ENCODE data around the gene PRICKLE1. TPM values are rescaled to one million over a fixed set of nuclear protein-coding genes. Genes with fewer than 3 reads are reported as not detected.

Gene PRICKLE1
- total RNA-seq, 1 donor, result 15.6 TPM

DNA sequence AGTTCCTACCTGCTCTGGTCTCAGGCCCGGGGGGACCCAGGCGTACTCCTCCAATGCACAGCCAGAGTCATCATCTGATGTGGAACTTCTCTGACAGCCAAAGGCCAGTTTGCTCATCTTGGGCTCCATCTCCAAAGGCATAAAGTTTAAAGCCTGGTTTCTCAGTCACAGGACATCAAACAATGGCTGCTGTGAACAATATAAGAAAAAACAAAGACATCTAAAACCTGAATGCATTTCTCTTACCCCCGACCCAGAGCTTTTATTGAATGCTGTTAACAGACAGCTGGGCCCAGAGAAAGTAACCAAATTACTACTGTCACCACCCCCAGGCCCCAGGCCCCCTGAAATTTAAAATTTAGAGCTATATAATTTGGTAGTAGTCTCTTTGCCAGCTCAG, 117.2 kb downstream of the PRICKLE1 start:
- H3K4me3 ChIP-seq (ENCODE audit: low read depth, low read length), result no peak overlapping the region
- TF ChIP-seq, protein P1, sequence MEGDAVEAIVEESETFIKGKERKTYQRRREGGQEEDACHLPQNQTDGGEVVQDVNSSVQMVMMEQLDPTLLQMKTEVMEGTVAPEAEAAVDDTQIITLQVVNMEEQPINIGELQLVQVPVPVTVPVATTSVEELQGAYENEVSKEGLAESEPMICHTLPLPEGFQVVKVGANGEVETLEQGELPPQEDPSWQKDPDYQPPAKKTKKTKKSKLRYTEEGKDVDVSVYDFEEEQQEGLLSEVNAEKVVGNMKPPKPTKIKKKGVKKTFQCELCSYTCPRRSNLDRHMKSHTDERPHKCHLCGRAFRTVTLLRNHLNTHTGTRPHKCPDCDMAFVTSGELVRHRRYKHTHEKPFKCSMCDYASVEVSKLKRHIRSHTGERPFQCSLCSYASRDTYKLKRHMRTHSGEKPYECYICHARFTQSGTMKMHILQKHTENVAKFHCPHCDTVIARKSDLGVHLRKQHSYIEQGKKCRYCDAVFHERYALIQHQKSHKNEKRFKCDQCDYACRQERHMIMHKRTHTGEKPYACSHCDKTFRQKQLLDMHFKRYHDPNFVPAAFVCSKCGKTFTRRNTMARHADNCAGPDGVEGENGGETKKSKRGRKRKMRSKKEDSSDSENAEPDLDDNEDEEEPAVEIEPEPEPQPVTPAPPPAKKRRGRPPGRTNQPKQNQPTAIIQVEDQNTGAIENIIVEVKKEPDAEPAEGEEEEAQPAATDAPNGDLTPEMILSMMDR (IDR thresholded peaks at IDR 0.05; ENCODE audit: insufficient read depth, low read length), result no peak
- DNase-seq (ENCODE audit: low read depth), result no peak

DNA sequence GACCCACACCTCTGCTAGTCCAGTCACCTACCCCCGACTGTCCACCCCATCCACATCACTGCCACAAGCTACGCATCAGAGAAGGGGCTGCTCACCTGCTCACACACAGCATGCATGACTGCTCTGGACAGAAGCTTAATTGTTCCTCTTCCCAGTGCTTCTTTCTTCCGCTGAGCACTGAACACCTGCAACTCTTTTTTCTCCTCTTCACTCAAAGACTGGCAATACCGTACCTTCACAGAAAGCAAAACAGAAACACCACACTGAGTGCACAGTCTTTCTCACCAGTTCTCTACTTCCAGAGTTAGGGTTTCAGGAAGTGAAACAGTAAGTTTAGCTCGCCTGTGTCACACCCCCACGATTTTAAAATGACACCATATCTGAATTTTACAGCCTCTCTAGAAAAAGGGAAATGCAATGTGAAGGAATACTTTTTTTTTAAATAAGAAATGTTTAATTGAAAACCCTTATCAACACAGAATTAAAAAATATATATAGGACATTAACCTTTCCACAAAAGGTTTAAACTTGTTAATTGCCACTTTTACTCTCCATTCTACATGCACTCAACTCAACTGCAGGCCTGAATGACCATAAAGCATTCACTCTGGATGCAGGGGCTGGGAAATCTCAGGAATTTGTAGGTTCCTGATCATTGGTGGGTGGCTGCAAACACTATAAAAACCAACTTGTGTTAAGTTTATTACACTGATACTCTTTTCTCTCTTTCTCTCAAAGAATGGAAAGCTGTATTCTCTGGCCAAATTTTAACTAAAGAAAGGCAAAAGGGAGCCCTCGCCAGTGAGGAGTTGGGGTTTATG, 120.0 kb downstream of the PRICKLE1 start:
- no peak overlapping the region for H3K4me3 ChIP-seq (ENCODE audit: low read depth, low read length)
- no peak for DNase-seq (ENCODE audit: low read depth)
- TF ChIP-seq, protein P1 (IDR thresholded peaks at IDR 0.05; ENCODE audit: insufficient read depth, low read length), result no peak

DNA sequence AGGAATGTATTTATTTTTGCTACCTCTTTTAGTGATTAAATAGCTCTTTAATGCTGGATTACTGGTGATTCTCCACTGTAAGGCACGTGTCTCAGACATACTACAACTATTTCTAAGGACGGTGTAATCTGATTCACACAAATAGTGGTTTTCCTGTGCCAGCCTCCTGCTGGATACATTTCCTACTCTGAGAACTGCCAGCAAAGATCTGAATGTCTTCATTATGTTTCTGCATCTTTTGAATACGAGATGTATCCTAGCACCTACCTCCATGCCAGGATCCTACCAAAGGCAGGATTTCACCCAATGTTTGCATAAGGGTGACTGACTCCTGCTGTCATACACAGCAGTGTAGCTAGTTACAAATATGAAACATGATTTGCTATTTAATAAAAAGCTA, 120.6 kb downstream of the PRICKLE1 start:
- H3K4me3 ChIP-seq (ENCODE audit: low read depth, low read length), result no peak overlapping the region
- no peak for DNase-seq (ENCODE audit: low read depth)
- TF ChIP-seq, protein P1 (IDR thresholded peaks at IDR 0.05; ENCODE audit: insufficient read depth, low read length), result no peak

DNA sequence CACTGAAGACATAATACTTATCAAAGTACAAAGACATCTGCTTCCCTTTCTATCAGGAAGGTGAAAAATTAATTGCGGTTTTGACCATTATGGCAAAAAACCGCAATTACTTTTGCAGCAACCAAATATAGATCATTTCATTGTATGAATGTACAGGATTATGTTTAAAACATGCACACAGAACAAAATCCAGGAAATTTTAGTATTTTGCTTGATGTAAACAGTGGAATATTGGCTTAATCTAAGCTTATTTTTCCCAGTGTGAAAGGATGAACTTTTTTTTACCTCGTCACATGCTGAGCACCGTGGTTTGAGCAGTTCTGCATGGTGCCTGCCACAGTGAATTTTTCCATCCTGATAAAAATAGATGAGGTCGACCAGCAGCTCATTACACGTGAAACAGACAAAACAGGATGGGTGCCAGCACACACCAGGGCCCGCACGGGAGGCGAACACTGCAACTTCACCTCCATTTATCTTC, 121.2 kb downstream of the PRICKLE1 start:
- TF ChIP-seq, protein P1 (IDR thresholded peaks at IDR 0.05; ENCODE audit: insufficient read depth, low read length), result no peak
- H3K4me3 ChIP-seq (ENCODE audit: low read depth, low read length), result no peak overlapping the region
- peak; percentile 20 for DNase-seq (ENCODE audit: low read depth)

DNA sequence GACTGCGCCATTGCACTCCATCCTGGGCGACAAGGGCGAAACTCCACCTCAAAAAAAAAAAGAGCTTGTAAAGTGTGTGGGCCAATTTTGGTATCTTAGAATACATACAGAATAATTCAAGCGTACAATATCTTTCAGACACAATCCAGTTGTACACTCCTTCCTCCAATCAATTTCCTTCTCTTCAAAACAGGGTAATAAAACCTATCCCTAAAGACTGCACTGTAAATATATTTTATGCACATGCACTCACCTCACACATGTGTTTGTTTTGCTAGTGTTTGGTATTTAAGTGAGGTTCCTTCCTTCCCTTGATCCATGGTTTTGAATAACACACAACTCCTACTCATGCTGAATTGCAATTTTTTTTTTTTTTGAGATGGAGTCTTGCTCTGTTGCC, 125.9 kb downstream of the PRICKLE1 start:
- DNase-seq (ENCODE audit: low read depth), result no peak
- H3K4me3 ChIP-seq (ENCODE audit: low read depth, low read length), result no peak overlapping the region
- TF ChIP-seq, protein P1 (IDR thresholded peaks at IDR 0.05; ENCODE audit: insufficient read depth, low read length), result no peak

DNA sequence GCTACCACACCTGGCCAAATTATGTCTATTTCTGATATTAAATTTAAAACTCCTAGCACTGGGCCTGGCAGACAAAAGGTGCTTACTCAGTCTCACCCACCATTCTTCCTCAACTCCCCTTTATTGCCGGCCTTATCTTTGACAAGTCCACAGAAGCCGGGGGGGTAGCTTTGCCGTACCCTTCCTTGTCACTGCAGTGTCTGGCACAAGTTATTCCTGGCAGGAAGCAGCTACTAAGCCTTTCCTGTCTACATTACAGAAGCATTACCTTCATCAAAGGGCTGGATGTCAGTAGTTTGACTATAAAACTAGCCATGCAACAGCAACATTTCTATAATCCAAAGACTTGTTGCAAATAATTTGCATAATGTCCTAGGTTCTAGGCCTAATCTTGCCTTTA, 127.1 kb downstream of the PRICKLE1 start:
- TF ChIP-seq, protein P1 (IDR thresholded peaks at IDR 0.05; ENCODE audit: insufficient read depth, low read length), result no peak
- DNase-seq (ENCODE audit: low read depth), result no peak
- H3K4me3 ChIP-seq (ENCODE audit: low read depth, low read length), result no peak overlapping the region
